HG03135 (cell line): ENCODE measurements around the gene PCSK6.
"Not testable (repeated sequence)": the region's sequence is repeated elsewhere in the genome, so short reads cannot be mapped to it uniquely, and the experiment has no call there.

Source experiments
- ATAC-seq: cut with Tn5 transposase; IDR thresholded peaks from one replicate; pipeline ENCODE4 v1.9.1; 2021; ENCODE audit warnings: mild to moderate bottlenecking, moderate library complexity; ENCODE audit not compliant: unreplicated experiment

Gene PCSK6

GRCh38 chr15:101434032-101434920 lies 55.2 kb downstream of the PCSK6 start:
- no peak for ATAC-seq

- ATAC-seq: no peak
These were observed 56.1 kb downstream of the PCSK6 start for GRCh38 chr15:101433396-101433795.

GRCh38 chr15:101432982-101433381 lies 56.5 kb downstream of the PCSK6 start:
- ATAC-seq: no peak

DNA sequence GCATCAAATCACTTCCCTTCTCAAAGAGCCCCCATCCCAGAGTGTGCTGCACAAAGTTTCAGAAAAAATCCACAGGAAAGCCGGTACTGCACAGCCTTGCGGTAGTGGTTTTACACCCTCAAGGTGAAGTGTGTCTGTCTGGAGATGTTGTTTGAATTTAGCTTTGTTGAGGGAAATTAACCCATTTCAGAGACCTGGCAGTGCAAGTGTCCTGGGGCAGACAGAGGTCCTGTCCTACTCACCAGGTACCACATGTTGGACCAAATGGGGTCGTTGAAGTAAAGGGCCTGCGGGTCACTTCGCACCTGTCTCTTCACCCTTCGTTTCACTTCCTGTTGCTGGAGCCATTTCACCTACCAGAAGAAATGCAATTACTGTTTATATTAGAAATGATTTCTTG lies 57.8 kb downstream of the PCSK6 start:
- no peak for ATAC-seq

- no peak for ATAC-seq
These were observed 58.2 kb downstream of the PCSK6 start for GRCh38 chr15:101431301-101431700.

DNA sequence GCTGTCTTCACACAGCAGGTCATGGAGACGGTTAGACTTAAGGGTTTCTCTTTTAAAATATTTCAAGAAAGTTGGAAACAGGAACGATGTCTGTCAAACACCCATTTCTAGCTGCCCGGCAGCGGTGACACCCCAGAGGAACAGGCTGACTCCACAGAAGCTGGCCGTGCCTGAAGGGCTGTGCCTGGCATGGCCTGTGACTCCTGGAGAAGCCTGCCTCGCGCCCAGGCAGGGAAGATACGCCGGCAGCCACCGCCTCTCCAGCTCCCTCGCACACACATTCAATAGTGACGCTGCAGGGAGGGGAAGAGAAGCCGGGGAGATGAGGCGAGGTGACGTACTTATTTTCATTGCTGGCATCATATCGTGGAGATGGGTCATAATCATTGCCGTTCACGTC lies 59.9 kb downstream of the PCSK6 start:
- no peak for ATAC-seq

- no peak for ATAC-seq
These were observed 60.3 kb downstream of the PCSK6 start for GRCh38 chr15:101429191-101429590.

DNA sequence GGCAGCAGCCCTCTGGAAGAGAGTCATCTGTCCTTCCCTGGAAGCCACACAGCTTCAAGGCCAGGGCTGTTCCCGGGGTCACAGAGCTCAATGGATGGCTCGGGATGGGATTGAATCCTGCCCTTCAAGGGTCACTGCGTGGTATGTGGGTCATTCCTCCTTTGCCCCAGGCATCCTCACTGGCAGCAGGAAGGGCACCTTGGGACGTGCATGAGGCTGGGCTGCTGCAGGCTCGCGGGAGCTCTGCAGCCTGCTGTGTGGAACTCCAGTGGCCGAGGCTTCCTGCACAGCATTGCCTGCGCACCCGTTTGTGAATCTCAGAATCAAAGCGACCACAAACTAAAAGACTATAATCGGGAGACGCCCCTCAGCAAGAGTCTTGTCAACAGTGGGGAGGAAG lies 60.7 kb downstream of the PCSK6 start:
- no peak for ATAC-seq

DNA sequence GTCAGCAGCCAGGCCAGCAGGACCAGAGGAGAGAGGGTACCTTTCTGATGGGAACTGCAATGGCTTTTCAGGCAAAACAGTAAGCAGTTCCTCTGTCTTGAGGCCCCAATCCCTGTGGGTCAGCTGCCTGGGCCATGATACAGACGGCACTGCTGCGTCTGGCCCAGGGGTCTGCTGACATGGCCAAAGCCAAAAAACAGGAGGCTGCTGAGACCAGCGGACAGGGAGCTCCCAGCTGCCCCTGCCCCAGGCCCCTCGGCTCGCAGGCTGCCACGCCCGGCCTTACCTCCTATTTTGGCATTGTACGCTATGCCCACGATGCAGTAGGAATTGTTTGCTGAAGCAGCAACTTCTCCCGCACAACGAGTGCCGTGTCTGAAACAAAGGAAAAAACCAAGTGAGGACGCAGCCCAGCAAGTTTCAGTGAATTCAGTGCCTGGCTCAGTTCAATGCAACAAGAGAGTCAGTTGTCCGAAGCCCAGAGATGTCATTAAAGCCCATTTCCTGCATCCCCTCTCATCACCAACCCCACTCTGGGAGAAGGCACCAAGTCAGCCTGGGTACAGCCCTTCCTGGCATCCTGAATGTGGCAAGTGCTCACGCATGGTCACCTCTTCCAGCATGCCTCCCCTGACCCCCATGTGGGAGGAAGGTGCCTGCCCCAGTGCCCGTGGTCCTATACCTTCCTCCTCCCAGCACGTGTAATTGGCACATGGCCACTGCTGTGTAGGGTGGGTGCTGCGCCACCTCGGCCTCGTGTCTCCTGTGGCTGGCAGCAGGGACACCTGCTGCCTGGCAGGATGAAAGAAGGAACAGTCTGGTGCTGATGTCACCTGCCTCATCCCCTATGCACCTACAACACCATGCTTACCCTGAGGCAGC lies 61.7 kb downstream of the PCSK6 start:
- no peak for ATAC-seq

- no peak for ATAC-seq
These were observed 62.7 kb downstream of the PCSK6 start for GRCh38 chr15:101426761-101427333.

- ATAC-seq: no peak
These were observed 63.6 kb downstream of the PCSK6 start for GRCh38 chr15:101425787-101426365.

- no peak for ATAC-seq
These were observed 64.5 kb downstream of the PCSK6 start for GRCh38 chr15:101424984-101425383.

DNA sequence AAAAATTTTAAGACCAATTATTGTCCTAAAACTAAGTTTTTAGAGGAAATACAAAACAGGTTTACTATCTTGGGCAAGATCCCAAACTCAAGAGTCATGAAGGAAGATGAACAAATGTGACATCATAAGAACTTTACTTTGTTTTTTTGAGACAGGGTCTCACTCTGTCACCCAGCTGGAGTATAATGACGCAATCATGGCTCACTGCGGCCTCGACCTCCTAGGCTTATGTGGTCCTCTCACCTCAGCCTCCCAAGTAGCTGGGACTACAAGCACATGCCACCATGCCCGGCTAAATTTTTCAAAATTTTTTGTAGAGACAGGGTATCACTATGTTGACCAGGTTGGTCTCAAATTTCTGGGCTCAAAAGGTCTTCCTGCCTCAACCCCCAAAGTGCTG lies 69.3 kb downstream of the PCSK6 start:
- no peak for ATAC-seq

- ATAC-seq: not testable (repeated sequence)
These were observed 73.0 kb downstream of the PCSK6 start for GRCh38 chr15:101416475-101416874.

- ATAC-seq: no peak
These were observed 76.3 kb downstream of the PCSK6 start for GRCh38 chr15:101413239-101413638.

GRCh38 chr15:101411581-101411980 lies 77.9 kb downstream of the PCSK6 start:
- no peak for ATAC-seq

DNA sequence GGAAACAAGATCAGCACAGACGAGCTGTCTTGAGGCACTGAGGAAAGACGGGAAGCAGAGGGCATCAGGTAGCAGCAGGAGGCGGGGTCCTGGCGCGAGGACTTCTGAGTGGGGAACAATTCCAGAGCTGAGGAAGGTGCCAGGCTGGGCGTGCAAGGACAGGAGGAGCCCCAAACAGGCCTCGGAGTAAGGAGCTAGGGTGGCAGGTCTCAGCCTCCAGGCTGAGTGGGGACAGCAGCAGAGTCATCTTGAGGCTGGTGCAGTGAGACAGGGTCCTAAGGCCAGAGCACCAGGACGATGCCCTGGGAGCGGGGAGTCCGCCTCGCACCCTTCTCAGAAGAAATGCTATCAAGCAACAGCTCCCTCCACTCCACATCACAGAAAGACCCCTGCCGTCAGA lies 78.4 kb downstream of the PCSK6 start:
- ATAC-seq: no peak

- no peak for ATAC-seq
These were observed 78.9 kb downstream of the PCSK6 start for GRCh38 chr15:101410612-101411011.

DNA sequence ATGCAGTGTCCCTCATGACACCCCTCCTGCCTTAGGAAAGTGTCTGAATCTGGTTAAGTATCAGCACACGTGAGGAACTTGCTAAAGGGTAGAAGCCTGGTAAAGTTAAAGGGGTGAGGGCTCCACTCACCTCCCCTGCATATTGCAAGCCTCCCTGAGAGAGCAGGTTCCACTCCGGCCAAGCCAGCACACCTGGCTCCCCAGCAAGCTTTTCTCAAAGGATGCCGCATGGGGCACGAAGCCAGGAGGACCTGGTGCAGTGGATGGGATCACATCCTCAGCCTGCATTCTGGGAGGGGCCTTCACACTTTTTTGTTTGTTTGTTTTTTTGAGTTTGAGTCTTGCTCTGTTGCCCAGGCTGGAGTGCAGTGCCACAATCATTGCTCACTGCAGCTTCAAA lies 79.9 kb downstream of the PCSK6 start:
- ATAC-seq: no peak

DNA sequence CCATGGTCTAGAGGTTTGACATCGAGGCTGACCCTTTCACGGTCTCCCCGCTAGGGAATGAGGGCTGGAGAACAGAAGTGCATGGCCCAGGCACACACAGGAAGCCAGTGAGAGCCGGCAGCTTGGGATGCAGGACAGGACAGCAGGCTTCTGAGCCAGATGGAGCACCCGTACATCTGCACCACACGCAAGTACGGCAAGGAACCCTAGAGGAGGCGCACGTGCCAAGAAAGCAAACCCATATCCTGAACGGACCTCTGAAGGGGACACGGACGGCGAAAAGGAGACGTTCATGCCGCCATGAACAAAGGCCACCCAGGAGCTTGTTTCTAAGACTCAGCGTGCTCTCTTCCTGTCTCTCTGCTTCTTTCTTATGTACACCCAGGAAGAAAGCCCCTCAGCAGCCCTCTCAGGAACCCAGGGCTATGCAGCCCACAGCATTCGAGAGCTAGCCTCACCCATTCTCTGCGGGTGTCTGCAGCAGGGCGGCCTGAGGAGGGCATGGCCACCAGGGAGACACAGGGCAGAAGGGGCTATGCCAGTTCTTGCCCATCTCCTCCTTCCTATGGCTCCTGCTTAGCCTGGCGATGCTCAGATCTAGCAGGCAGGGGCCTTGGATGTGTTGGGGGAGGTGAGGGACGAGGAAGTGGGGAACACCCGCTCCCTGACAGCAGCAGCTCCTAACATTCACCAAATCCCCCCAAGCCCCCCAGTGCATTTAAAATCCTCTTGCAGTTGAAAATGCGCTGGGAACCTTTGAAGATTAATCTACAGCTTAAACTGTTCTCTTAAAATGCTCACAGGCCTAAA lies 81.3 kb downstream of the PCSK6 start:
- ATAC-seq: no peak
